KMS-11 (cell line): ENCODE measurements around the gene CMC2.

Experiments used
- H2AFZ ChIP-seq: fragments of 200-600 bp; sonication (generic); 2 replicates; pipeline ENCODE4 v1.6.1; 2016; ENCODE audit warnings: antibody characterized with exemption, mixed run types, low read depth
- H3K27ac ChIP-seq: fragments of 200-600 bp; sonication (generic); 2 replicates; pipeline ENCODE4 v1.6.1; 2016; ENCODE audit warnings: mild to moderate bottlenecking, mixed run types
- H3K27me3 ChIP-seq: fragments of 200-600 bp; sonication (generic); 2 replicates; pipeline ENCODE4 v1.6.1; 2017; ENCODE audit warnings: mild to moderate bottlenecking, low read depth, mixed run types, moderate library complexity; ENCODE audit not compliant: insufficient read depth
- H3K36me3 ChIP-seq: fragments of 200-600 bp; sonication (generic); 2 replicates; pipeline ENCODE4 v1.6.1; 2017; ENCODE audit warnings: mild to moderate bottlenecking, mixed run types; ENCODE audit not compliant: insufficient read depth
- H3K4me1 ChIP-seq: fragments of 200-600 bp; sonication (generic); 2 replicates; pipeline ENCODE4 v1.6.1; 2016; ENCODE audit warnings: mild to moderate bottlenecking, low read depth, mixed run types; ENCODE audit not compliant: poor library complexity, severe bottlenecking
- H3K4me2 ChIP-seq: fragments of 200-600 bp; sonication (generic); 2 replicates; pipeline ENCODE4 v1.7.0; 2016; ENCODE audit warnings: mild to moderate bottlenecking, mixed run types
- H3K4me3 ChIP-seq: fragments of 200-600 bp; sonication (generic); IDR thresholded peaks from 2 replicates; pipeline ENCODE4 v1.6.1; 2017; ENCODE audit warnings: low read depth, low read length, mixed read lengths; ENCODE audit not compliant: insufficient read depth
- H3K79me2 ChIP-seq: fragments of 200-600 bp; sonication (generic); 2 replicates; pipeline ENCODE4 v1.6.1; 2016; ENCODE audit warnings: low read depth, mixed run types; ENCODE audit not compliant: insufficient read depth
- H3K9ac ChIP-seq: fragments of 200-600 bp; sonication (generic); 2 replicates; pipeline ENCODE4 v1.6.1; 2016; ENCODE audit warnings: mild to moderate bottlenecking, mixed run types
- H4K20me1 ChIP-seq: fragments of 200-600 bp; sonication (generic); 2 replicates; pipeline ENCODE4 v1.6.1; 2016; ENCODE audit warnings: mild to moderate bottlenecking, mixed run types; ENCODE audit not compliant: insufficient read depth
- TF ChIP-seq, protein P1 (sequence below): fragments of 200-600 bp; sonication (generic); conservative IDR thresholded peaks from 2 replicates; pipeline ENCODE4 v1.6.1; 2017; ENCODE audit warnings: low read depth, mild to moderate bottlenecking, antibody characterized with exemption, low read length, moderate library complexity, mixed read lengths

The CMC2 gene

DNA sequence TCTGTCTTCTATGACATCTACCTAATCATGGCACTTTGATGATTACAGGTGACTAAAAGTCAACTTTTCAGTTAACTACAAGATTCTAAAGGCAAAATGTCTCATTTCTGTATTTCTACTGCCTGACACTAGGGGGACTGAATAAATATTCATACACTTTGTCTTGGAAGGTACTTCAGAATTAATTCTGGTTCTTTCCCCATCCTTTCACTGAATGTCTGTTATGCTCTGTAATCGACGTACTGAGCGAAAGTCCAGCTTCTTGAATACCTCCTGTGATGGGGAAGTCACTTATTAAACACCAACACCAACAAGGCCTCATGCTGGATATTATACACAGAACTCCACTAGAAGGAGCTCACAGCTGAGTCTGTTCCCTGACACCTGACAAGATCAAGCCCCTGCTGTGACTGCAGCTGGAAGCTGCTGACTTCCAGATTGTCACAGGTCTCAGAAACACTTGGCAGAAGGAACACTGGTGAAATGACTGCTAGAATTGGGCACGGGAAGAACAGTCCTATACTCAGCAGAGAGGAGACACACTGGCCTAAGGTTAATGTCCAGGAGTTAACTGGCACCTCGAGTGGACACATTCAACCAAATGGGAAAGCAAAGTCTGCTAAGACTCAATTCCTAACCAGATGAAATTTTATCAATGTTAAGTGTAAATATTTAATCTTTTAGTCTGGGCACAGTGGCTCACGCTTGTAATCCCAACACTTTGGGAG lies 31.9 kb downstream of the CMC2 start:
- H3K4me2 ChIP-seq = no peak overlapping the region
- no peaks in the 10 kb centered on the region for H3K36me3 ChIP-seq
- H3K79me2 ChIP-seq = no peaks in the 10 kb centered on the region
- no peak overlapping the region for H3K9ac ChIP-seq
- H3K27me3 ChIP-seq = no peaks in the 10 kb centered on the region
- no peaks in the 10 kb centered on the region for H4K20me1 ChIP-seq
- H3K4me1 ChIP-seq = peaks cover 21% of the 10 kb centered on the region
- TF ChIP-seq, protein P1, sequence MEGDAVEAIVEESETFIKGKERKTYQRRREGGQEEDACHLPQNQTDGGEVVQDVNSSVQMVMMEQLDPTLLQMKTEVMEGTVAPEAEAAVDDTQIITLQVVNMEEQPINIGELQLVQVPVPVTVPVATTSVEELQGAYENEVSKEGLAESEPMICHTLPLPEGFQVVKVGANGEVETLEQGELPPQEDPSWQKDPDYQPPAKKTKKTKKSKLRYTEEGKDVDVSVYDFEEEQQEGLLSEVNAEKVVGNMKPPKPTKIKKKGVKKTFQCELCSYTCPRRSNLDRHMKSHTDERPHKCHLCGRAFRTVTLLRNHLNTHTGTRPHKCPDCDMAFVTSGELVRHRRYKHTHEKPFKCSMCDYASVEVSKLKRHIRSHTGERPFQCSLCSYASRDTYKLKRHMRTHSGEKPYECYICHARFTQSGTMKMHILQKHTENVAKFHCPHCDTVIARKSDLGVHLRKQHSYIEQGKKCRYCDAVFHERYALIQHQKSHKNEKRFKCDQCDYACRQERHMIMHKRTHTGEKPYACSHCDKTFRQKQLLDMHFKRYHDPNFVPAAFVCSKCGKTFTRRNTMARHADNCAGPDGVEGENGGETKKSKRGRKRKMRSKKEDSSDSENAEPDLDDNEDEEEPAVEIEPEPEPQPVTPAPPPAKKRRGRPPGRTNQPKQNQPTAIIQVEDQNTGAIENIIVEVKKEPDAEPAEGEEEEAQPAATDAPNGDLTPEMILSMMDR = peak; percentile 75
- H3K4me3 ChIP-seq = no peak overlapping the region
- no peak overlapping the region for H3K27ac ChIP-seq
- no peak overlapping the region for H2AFZ ChIP-seq

DNA sequence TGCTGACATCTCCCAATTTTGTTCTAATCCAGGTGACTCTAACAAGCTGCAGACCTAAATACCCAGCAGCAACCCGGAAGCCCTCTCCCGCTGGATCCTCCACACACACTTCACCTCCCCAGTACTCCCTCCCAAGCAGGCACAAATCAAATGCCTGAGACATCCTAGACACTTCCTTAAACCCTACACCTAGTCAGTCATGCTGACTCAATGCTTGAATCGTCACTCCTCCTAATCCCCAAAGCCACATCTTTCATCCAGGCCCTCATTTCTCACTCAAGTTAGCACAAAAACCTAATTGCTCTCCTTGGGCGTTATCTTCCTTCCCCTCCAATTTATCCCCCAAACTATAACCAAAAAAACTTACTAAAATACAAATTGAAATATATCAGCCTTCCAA lies 32.7 kb downstream of the CMC2 start:
- Histone ChIP-seq H3K4me3 (no peak overlapping the region), H3K9ac (no peak overlapping the region)

DNA sequence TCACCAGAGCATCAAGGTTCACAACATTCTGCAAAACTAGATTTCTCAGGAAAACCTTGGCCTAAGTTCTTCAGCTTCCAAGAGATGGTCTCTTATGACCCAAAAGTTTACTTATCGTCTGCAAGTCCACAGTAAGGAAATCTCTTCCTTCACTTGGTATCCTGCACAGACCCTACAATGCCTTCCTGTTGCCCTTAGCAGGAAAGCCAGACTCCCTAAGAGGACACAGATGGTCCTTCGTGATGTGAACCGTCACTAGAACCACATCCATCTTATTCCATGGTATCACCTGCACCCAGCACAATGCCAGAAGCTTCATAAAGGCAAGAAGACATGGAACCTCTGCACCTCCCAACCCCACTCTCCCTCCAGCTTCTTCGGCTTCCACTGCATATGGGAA lies 34.1 kb downstream of the CMC2 start:
- Histone ChIP-seq H3K27ac (no peak overlapping the region), H3K36me3 (no peaks in the 10 kb centered on the region), H3K4me3 (no peak overlapping the region), H3K9ac (no peak overlapping the region), H3K79me2 (no peaks in the 10 kb centered on the region), H2AFZ (no peak overlapping the region), H3K4me1 (peaks cover 16% of the 10 kb centered on the region), H3K4me2 (no peak overlapping the region; the same call in 1 of the 2 replicates), H3K27me3 (no peaks in the 10 kb centered on the region), H4K20me1 (no peaks in the 10 kb centered on the region)
- TF ChIP-seq, protein P1 = no peak

More for the DNA sequence above, 32.7 kb downstream of the CMC2 start:
- Histone ChIP-seq H3K4me1 (peaks cover 21% of the 10 kb centered on the region), H3K27ac (no peak overlapping the region), H4K20me1 (no peaks in the 10 kb centered on the region), H3K4me2 (no peak overlapping the region), H2AFZ (no peak overlapping the region), H3K36me3 (no peaks in the 10 kb centered on the region), H3K27me3 (no peaks in the 10 kb centered on the region), H3K79me2 (no peaks in the 10 kb centered on the region)
- TF ChIP-seq, protein P1 = no peak

DNA sequence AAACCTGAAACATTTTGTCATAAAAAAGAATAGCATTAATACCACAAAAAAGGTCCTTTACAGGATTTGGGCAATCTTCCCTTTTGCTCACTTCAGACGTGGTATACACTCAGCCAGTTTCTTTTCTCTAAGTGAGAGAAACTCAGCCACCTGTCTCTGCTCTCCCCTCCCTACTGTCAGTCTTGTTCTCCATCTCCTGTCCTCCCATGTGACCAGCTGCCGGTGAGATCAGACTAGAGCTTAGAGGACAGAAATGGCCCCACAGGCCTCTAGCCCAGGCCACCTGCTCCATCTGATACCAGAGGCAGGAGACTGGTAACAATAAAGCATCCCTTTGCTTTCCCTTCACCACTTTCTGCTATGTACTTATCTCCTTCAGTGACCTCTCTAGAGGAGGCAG lies 34.9 kb downstream of the CMC2 start:
- H2AFZ ChIP-seq = no peak overlapping the region
- H3K4me2 ChIP-seq = no peak overlapping the region
- H3K9ac ChIP-seq = no peak overlapping the region
- no peaks in the 10 kb centered on the region for H3K36me3 ChIP-seq
- no peaks in the 10 kb centered on the region for H4K20me1 ChIP-seq
- no peaks in the 10 kb centered on the region for H3K27me3 ChIP-seq
- H3K4me3 ChIP-seq = no peak overlapping the region
- H3K79me2 ChIP-seq = no peaks in the 10 kb centered on the region
- no peak overlapping the region for H3K27ac ChIP-seq
- peaks cover 16% of the 10 kb centered on the region for H3K4me1 ChIP-seq
- TF ChIP-seq, protein P1 = no peak
